SH-SY5Y (cell line): ENCODE measurements around the gene SPATA21.

ENCODE experiments used
- GATA2 ChIP-seq: IDR thresholded peaks from 2 replicates; pipeline ENCODE4 v1.6.1; 2011; ENCODE audit warnings: mild to moderate bottlenecking, low read depth, low read length
- GATA3 ChIP-seq: IDR thresholded peaks from 2 replicates; pipeline ENCODE4 v1.6.1; 2011; ENCODE audit warnings: low read depth, mild to moderate bottlenecking, low read length, moderate library complexity

DNA sequence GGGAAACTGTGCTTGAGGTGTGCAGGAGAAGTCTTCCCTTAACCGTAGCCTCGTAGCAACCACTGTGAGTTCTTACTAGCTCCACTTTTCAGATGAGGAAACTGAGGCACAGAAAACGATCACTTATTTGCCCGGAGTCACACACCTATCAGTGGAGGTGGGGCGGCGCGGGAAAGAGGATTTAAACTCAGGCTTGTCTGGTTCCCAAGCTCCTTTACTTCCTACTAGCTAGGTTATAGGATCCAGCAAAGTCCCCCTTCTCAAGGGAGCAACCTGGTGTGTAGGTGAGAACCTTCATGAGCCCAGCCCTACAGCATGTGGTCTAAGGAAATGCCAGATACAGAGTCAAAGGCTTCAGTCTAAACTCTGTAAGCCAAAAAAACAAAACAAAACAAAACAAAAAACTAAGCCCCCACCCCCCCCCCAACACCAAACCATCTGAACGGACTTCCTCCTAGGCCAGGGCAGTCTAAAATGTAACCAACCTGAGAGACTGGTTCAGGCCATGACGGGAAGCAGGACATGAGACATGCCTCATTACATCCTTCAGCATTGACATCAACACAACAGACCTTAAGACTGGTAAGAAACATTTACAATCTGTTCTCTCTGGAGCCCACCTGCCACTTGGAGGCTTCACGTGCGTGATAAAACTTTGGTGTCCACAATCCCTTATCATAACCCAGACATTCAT, 84.2 kb downstream of the SPATA21 start:
- TF ChIP-seq GATA2 (no peak), GATA3 (no peak)
